Fibroblast of lung (primary cell): Measurements from ENCODE around the gene ANKRD40CL. TPM values are rescaled to one million over a fixed set of nuclear protein-coding genes. Genes with fewer than 3 reads are reported as not detected.

Source experiments
- DNase-seq, 2 donors: peaks; one replicate each; pipeline versions ENCODE4 v3.0.0 to v3.0.0-alpha.2; 2010; ENCODE audit warnings: low read depth in 2 of 2
- H2AFZ ChIP-seq: 2 replicates; pipeline ENCODE4 v1.5.1; 2012; ENCODE audit warnings: low read length, control low read depth, inconsistent platforms
- H3K27ac ChIP-seq: 2 replicates; pipeline ENCODE4 v1.5.1; 2011; ENCODE audit warnings: low read length, control low read depth; ENCODE audit not compliant: insufficient read depth
- H3K27me3 ChIP-seq: 2 replicates; pipeline ENCODE4 v1.5.1; 2011; ENCODE audit warnings: mild to moderate bottlenecking, low read length; ENCODE audit not compliant: control insufficient read depth, insufficient read depth
- H3K36me3 ChIP-seq: 2 replicates; pipeline ENCODE4 v1.5.1; 2011; ENCODE audit warnings: low read length; ENCODE audit not compliant: control insufficient read depth, insufficient read depth
- H3K4me1 ChIP-seq: 2 replicates; pipeline ENCODE4 v1.5.1; 2011; ENCODE audit warnings: low read length; ENCODE audit not compliant: control insufficient read depth, insufficient read depth; ENCODE audit errors: extremely low read depth
- H3K4me2 ChIP-seq: 2 replicates; pipeline ENCODE4 v1.5.1; 2011; ENCODE audit warnings: low read length, control low read depth; ENCODE audit not compliant: insufficient read depth; ENCODE audit errors: extremely low read depth
- H3K4me3 ChIP-seq, 4 experiments: fragments of 200-600 bp in 1 of 4; sonication (generic) in 1 of 4; replicated peaks in 1 of 4; 2 replicates each; pipeline ENCODE4 v1.5.1; 2011 to 2016; ENCODE audit warnings: low read length in 4 of 4, low read depth in 3 of 4, mild to moderate bottlenecking in 3 of 4, control low read depth in 2 of 4, inconsistent platforms in 1 of 4, mixed read lengths in 1 of 4; ENCODE audit not compliant: insufficient read depth in 1 of 4; ENCODE audit errors: control extremely low read depth in 1 of 4
- H3K79me2 ChIP-seq: 2 replicates; pipeline ENCODE4 v1.5.1; 2012; ENCODE audit warnings: mild to moderate bottlenecking, low read length, inconsistent platforms; ENCODE audit not compliant: control insufficient read depth, insufficient read depth
- H3K9ac ChIP-seq: 2 replicates; pipeline ENCODE4 v1.5.1; 2011; ENCODE audit warnings: mild to moderate bottlenecking, low read length, control low read depth; ENCODE audit not compliant: insufficient read depth
- H3K9me3 ChIP-seq: 2 replicates; pipeline ENCODE4 v1.5.1; 2012; ENCODE audit warnings: low read depth, low read length; ENCODE audit not compliant: control insufficient read depth, insufficient read depth
- H4K20me1 ChIP-seq: 2 replicates; pipeline ENCODE4 v1.5.1; 2011; ENCODE audit warnings: low read length; ENCODE audit not compliant: control insufficient read depth, insufficient read depth; ENCODE audit errors: extremely low read depth
- CTCF ChIP-seq, 2 donors: IDR thresholded peaks in 1 of 2; conservative IDR thresholded peaks in 1 of 2; 1 replicate in 1 of 2; 2 replicates in 1 of 2; pipeline ENCODE4 v1.5.1; 2011 to 2012; ENCODE audit warnings: low read length in 2 of 2, control low read depth in 1 of 2, inconsistent platforms in 1 of 2, low read depth in 1 of 2, mild to moderate bottlenecking in 1 of 2
- EZH2 ChIP-seq: IDR thresholded peaks from 2 replicates; pipeline ENCODE4 v1.5.1; 2012; ENCODE audit warnings: low read length, control low read depth, mild to moderate bottlenecking; ENCODE audit errors: missing control alignments
- polyA plus RNA-seq, 2 donors: library from polyadenylated mRNA; depleted of rRNA in 1 of 2; stranded (reverse) in 1 of 2; unstranded in 1 of 2; fragments of >200 nt; gene quantifications; 2 replicates each; pipeline ENCODE4 v1.2.1, GENCODE V29; 2011 to 2012; ENCODE audit warnings: missing spikeins in 1 of 2
- total RNA-seq: library from RNA; depleted of rRNA; stranded (reverse); fragments of >200 nt; gene quantifications from 2 replicates; pipeline ENCODE4 v1.2.1, GENCODE V29; 2014

Gene ANKRD40CL
- total and polyA plus RNA-seq, 2 donors (not counting 1 experiment from before 2014, with no cell fraction given), result not detected

GRCh38 chr17:50764734-50765149, 2.6 kb downstream of the ANKRD40CL start:
- Histone ChIP-seq H3K79me2 (no peaks in the 10 kb centered on the region), H2AFZ (no peak overlapping the region), H3K9ac (no peak overlapping the region), H3K4me1 (no peaks in the 10 kb centered on the region), H3K9me3 (no peaks in the 10 kb centered on the region), H4K20me1 (no peaks in the 10 kb centered on the region), H3K36me3 (no peaks in the 10 kb centered on the region), H3K4me2 (no peak overlapping the region), H3K27me3 (no peaks in the 10 kb centered on the region), H3K27ac (no peak overlapping the region), H3K4me3 (no peak overlapping the region)
- no peak for DNase-seq
- TF ChIP-seq EZH2, result no peak
- no peak for TF ChIP-seq CTCF (conservative IDR thresholded peaks at IDR 0.05 in 1 of 2, IDR thresholded peaks at IDR 0.05 in 1 of 2; ENCODE audit: low read depth in 1 of 2, low read length in 2 of 2)

GRCh38 chr17:50763716-50764475, 3.4 kb downstream of the ANKRD40CL start:
- Histone ChIP-seq H3K4me1 (no peaks in the 10 kb centered on the region), H3K9ac (no peak overlapping the region), H3K4me2 (no peak overlapping the region), H3K79me2 (no peaks in the 10 kb centered on the region), H4K20me1 (no peaks in the 10 kb centered on the region), H3K27me3 (no peaks in the 10 kb centered on the region), H3K36me3 (no peaks in the 10 kb centered on the region), H3K4me3 (no peak overlapping the region), H3K9me3 (no peaks in the 10 kb centered on the region), H3K27ac (no peak overlapping the region), H2AFZ (no peak overlapping the region)
- DNase-seq, result no peak
- TF ChIP-seq EZH2 (no peak), CTCF (conservative IDR thresholded peaks at IDR 0.05 in 1 of 2, IDR thresholded peaks at IDR 0.05 in 1 of 2; ENCODE audit: low read depth in 1 of 2, low read length in 2 of 2) (no peak)

- Histone ChIP-seq H3K9ac (no peak overlapping the region), H2AFZ (no peak overlapping the region), H3K4me1 (no peaks in the 10 kb centered on the region)
Observed at GRCh38 chr17:50762177-50762576, 5.1 kb downstream of the ANKRD40CL start.

More at GRCh38 chr17:50762177-50762576, 5.1 kb downstream of the ANKRD40CL start:
- H3K36me3 ChIP-seq, result no peaks in the 10 kb centered on the region
- no peaks in the 10 kb centered on the region for H4K20me1 ChIP-seq
- no peak overlapping the region for H3K4me3 ChIP-seq
- no peaks in the 10 kb centered on the region for H3K9me3 ChIP-seq
- TF ChIP-seq EZH2 (no peak), CTCF (conservative IDR thresholded peaks at IDR 0.05 in 1 of 2, IDR thresholded peaks at IDR 0.05 in 1 of 2; ENCODE audit: low read depth in 1 of 2, low read length in 2 of 2) (no peak)
- no peak overlapping the region for H3K27ac ChIP-seq
- no peak for DNase-seq
- no peak overlapping the region for H3K4me2 ChIP-seq
- no peaks in the 10 kb centered on the region for H3K27me3 ChIP-seq
- no peaks in the 10 kb centered on the region for H3K79me2 ChIP-seq
